Endothelial cell of hepatic sinusoid (primary cell): Measurements from ENCODE around the gene ACP1.
"Not testable (repeated sequence)": the region's sequence is repeated elsewhere in the genome, so short reads cannot be mapped to it uniquely, and the experiment has no call there.

Experiments used
- in situ Hi-C: cut with HindIII; loops from 2 replicates; pipeline ENCODE4 v1.10.0; 2017; ENCODE audit warnings: low sequenced_read_pairs

ACP1 gene

GRCh38 chr2:309148-309953 is 44.6 kb downstream of the ACP1 start:
- in situ Hi-C loops = no loop called here

- in situ Hi-C loops = no loop called here
These were observed 45.3 kb downstream of the ACP1 start for GRCh38 chr2:309954-310510.

GRCh38 chr2:310994-311393 is 46.2 kb downstream of the ACP1 start:
- in situ Hi-C loops = no loop called here

GRCh38 chr2:313991-314390 is 49.2 kb downstream of the ACP1 start:
- in situ Hi-C loops = no loop called here

GRCh38 chr2:314561-315336 is 50.0 kb downstream of the ACP1 start:
- in situ Hi-C loops = no loop called here

GRCh38 chr2:315925-316324 is 51.2 kb downstream of the ACP1 start:
- in situ Hi-C loops = not testable (repeated sequence)

- in situ Hi-C loops = no loop called here
These were observed 51.6 kb downstream of the ACP1 start for GRCh38 chr2:316381-316780.

GRCh38 chr2:317501-318424 is 53.0 kb downstream of the ACP1 start:
- in situ Hi-C loops = no loop called here

GRCh38 chr2:319059-319600 is 54.4 kb downstream of the ACP1 start:
- in situ Hi-C loops = no loop called here

GRCh38 chr2:320561-320960 is 55.8 kb downstream of the ACP1 start:
- in situ Hi-C loops = no loop called here

- in situ Hi-C loops = no loop called here
These were observed 57.6 kb downstream of the ACP1 start for GRCh38 chr2:322326-322725.

- in situ Hi-C loops = no loop called here
These were observed 58.3 kb downstream of the ACP1 start for GRCh38 chr2:323035-323434.
